Measurements from ENCODE around the gene TADA3.

TADA3 gene

DNA sequence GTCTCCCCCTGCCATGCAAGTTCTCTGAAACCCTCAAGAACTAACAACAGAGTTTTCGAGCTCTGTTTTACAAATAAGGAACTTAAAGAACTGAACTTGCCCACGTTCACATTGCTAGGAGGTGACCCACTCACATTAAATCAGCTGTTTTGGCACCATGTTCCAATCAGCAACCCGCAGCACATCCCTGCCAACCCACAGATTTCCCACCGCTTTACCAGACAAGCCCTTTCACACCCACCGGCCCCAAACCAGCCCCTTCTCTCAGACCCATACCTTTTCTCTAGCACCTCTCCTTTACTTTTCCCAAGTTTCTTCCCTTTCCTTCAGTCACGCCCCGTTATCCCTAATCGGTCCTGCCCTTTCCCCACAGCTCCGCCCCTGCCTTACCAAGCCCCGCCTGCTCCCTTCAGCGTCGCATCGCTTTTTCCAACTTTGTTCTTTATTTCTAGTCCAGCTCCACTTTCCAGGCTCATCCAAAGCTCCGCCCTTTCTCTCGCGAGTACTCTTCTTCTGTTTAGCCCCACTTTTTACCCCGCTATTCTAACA, 61.5 kb downstream of the TADA3 start:
- no peak for DNase-seq (ENCODE audit: low spot score)
- H3K4me3 ChIP-seq = peak overlapping the region; percentile 98
- TF ChIP-seq, protein P1, sequence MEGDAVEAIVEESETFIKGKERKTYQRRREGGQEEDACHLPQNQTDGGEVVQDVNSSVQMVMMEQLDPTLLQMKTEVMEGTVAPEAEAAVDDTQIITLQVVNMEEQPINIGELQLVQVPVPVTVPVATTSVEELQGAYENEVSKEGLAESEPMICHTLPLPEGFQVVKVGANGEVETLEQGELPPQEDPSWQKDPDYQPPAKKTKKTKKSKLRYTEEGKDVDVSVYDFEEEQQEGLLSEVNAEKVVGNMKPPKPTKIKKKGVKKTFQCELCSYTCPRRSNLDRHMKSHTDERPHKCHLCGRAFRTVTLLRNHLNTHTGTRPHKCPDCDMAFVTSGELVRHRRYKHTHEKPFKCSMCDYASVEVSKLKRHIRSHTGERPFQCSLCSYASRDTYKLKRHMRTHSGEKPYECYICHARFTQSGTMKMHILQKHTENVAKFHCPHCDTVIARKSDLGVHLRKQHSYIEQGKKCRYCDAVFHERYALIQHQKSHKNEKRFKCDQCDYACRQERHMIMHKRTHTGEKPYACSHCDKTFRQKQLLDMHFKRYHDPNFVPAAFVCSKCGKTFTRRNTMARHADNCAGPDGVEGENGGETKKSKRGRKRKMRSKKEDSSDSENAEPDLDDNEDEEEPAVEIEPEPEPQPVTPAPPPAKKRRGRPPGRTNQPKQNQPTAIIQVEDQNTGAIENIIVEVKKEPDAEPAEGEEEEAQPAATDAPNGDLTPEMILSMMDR (IDR thresholded peaks at IDR 0.05) = no peak
- H3K27ac ChIP-seq = peak overlapping the region; percentile 95

Data from coronary artery (tissue), 2 donors.